Mucosa of rectum (tissue), 2 donors: ENCODE data around the gene RNFT2.

ENCODE experiments used
- H3K27ac ChIP-seq, 2 donors: one replicate each; pipeline ENCODE4 v1.7.0; 2013; ENCODE audit warnings: inconsistent platforms in 2 of 2, low read depth in 2 of 2, low read length in 2 of 2
- H3K27me3 ChIP-seq, 2 donors: one replicate each; pipeline ENCODE4 v1.7.0; 2013; ENCODE audit warnings: low read length in 2 of 2; ENCODE audit not compliant: control insufficient read depth in 2 of 2, insufficient read depth in 2 of 2
- H3K36me3 ChIP-seq, 2 donors: one replicate each; pipeline ENCODE4 v1.7.0; 2013; ENCODE audit warnings: low read length in 2 of 2; ENCODE audit not compliant: control insufficient read depth in 2 of 2, insufficient read depth in 2 of 2
- H3K4me1 ChIP-seq, 2 donors: one replicate each; pipeline ENCODE4 v1.7.0; 2013; ENCODE audit warnings: low read length in 2 of 2, mild to moderate bottlenecking in 1 of 2; ENCODE audit not compliant: control insufficient read depth in 2 of 2, insufficient read depth in 2 of 2
- H3K4me3 ChIP-seq, 2 donors: one replicate each; pipeline ENCODE4 v1.7.0; 2013; ENCODE audit warnings: low read length in 2 of 2
- H3K9ac ChIP-seq, 2 donors: one replicate each; pipeline ENCODE4 v1.7.0; 2013; ENCODE audit warnings: low read length in 2 of 2, low read depth in 1 of 2, mild to moderate bottlenecking in 1 of 2
- H3K9me3 ChIP-seq, 2 donors: one replicate each; pipeline ENCODE4 v1.7.0; 2013; ENCODE audit warnings: low read length in 2 of 2; ENCODE audit not compliant: control insufficient read depth in 2 of 2
- donor health status: healthy.
- donor health status: Normal muscosa, but diverticular disease.

RNFT2 gene

DNA sequence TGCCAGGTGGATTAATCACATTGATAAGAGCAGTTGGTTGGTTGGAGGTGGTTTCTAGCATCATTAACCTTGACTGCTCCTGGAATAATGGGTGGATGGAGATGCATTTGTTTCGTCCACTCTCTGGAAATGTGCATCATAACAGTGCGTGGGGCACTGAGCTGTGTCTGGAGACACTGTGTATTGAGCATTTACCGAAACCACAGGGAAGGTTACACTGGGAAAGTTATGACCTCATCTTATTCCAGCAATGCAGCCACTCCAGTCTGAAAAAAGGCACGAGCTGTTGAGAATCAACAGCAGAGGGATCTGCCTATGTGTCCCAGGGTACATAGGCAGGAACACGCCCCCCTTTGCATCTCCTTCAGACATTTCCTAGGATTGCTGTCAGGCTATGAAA lies 27.2 kb downstream of the RNFT2 start:
- Histone ChIP-seq H3K9me3 (no peaks in the 10 kb centered on the region), H3K4me1 (no peaks in the 10 kb centered on the region), H3K27me3 (no peaks in the 10 kb centered on the region), H3K9ac (no peak overlapping the region), H3K36me3 (no peaks in the 10 kb centered on the region), H3K27ac (no peak overlapping the region), H3K4me3 (no peak overlapping the region)

GRCh38 chr12:116766285-116766684 lies 28.2 kb downstream of the RNFT2 start:
- Histone ChIP-seq H3K4me3 (no peak overlapping the region), H3K27ac (no peak overlapping the region), H3K27me3 (no peaks in the 10 kb centered on the region), H3K9ac (no peak overlapping the region), H3K9me3 (no peaks in the 10 kb centered on the region), H3K36me3 (no peaks in the 10 kb centered on the region), H3K4me1 (no peaks in the 10 kb centered on the region)

DNA sequence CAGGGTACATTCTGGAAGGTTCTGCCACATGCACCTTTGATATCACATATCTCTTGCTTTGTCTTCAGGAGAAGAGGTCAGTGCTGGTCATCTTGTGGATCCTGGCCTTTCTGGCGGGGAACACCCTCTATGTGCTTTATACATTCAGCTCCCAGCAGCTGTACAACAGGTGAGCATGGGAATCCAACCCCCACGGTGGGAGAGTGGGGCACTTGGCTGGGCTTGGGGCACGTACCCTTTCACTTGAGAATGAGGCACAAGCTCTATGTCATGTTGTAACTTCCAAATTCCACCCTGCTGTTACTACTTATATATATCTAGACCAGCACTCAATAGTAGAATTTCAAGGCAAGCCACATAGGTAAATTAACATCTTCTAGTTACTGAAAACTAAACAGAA lies 28.6 kb downstream of the RNFT2 start:
- Histone ChIP-seq H3K27ac (no peak overlapping the region), H3K27me3 (no peaks in the 10 kb centered on the region), H3K4me3 (no peak overlapping the region), H3K9me3 (no peaks in the 10 kb centered on the region), H3K9ac (no peak overlapping the region), H3K4me1 (no peaks in the 10 kb centered on the region), H3K36me3 (no peaks in the 10 kb centered on the region)

DNA sequence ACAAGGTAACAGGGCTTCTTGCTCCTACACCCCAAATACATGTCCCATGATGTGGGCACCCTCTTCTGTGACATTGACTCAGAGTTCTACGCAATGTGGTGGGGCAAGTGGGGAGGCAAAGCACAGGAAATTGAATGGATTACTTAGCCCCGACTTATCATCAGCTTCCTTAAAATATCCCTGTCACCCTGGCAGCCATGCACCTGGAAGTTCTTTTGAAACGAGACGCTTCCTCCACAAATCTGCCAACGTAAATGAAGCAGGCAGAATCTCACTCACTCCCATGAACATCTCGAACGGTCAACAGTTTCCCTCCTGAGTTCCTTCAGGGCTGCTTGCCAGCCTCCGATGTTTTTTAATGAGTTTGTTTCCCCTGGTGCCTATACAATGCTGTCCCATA lies 33.5 kb downstream of the RNFT2 start:
- no peak overlapping the region for H3K27ac ChIP-seq
- no peaks in the 10 kb centered on the region for H3K9me3 ChIP-seq
- H3K27me3 ChIP-seq, result no peaks in the 10 kb centered on the region
- H3K36me3 ChIP-seq, result no peaks in the 10 kb centered on the region
- no peaks in the 10 kb centered on the region for H3K4me1 ChIP-seq
- H3K9ac ChIP-seq, result no peak overlapping the region
- H3K4me3 ChIP-seq, result no peak overlapping the region

DNA sequence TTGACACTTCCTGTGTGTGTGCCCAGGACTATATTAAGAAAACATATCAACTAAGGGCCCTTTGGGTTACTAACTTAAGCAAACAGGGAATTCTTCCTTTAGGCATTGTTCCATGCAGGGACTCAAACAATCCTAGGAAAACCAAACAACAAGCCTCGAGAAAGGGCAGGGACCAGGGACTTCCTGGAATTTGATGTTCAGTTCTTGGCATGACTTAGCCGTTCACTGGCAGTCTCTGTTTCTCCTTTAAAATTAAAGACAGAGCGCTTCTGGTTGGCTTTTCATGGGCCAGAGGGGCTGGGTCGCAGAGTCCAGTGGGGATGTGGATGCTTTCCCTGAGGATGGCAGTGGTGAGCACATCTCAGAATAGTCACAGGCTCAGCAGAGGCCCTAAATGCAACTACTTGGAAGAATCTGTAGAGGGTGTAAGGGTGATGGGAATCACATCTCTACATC lies 35.2 kb downstream of the RNFT2 start:
- Histone ChIP-seq H3K9me3 (no peaks in the 10 kb centered on the region), H3K9ac (no peak overlapping the region), H3K27ac (no peak overlapping the region), H3K4me1 (no peaks in the 10 kb centered on the region), H3K27me3 (no peaks in the 10 kb centered on the region), H3K4me3 (no peak overlapping the region), H3K36me3 (no peaks in the 10 kb centered on the region)

DNA sequence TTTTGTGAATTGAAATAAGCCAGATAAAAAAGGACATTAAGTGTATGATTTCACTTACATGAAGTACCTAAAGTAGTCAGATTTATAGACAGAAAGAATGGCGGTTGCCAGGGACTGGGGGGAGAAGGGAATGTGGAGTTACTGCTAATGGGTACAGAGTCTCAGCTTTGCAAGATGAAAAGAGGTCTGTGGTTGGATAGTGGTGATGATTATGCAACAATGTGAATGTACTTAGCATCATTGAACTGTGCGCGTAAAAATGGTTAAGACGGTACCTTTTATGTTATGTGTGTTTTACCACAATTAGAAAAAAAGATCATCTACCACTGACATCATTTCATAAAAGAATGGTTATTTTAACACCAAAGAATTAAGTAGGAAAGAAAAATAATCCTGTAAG lies 35.9 kb downstream of the RNFT2 start:
- H3K9me3 ChIP-seq, result no peaks in the 10 kb centered on the region
- no peaks in the 10 kb centered on the region for H3K36me3 ChIP-seq
- no peaks in the 10 kb centered on the region for H3K27me3 ChIP-seq
- no peak overlapping the region for H3K9ac ChIP-seq
- no peak overlapping the region for H3K27ac ChIP-seq
- H3K4me3 ChIP-seq, result no peak overlapping the region
- H3K4me1 ChIP-seq, result no peaks in the 10 kb centered on the region

DNA sequence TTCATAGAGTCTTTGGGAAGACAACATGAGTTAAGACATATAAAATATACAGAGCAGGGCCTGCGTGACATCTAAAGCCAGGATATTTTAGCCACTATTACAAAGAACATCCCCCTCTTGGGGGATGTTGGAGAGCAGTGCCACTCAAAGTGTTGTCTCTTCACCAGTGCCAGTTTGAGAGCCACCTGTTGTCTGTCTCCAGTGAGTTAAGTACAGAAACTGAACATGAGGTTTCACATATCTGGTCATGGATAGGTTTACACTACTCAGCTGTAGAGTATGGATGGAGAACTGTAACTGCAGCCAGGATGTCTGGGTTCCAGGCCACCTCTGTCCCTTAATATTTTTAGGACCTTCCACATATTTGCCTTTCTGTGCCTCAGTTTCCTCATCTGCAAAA lies 39.1 kb downstream of the RNFT2 start:
- Histone ChIP-seq H3K27ac (no peak overlapping the region), H3K9me3 (no peaks in the 10 kb centered on the region), H3K9ac (no peak overlapping the region), H3K36me3 (no peaks in the 10 kb centered on the region), H3K4me3 (no peak overlapping the region), H3K27me3 (no peaks in the 10 kb centered on the region), H3K4me1 (no peaks in the 10 kb centered on the region)

GRCh38 chr12:116779597-116779996 lies 41.5 kb downstream of the RNFT2 start:
- no peak overlapping the region for H3K4me3 ChIP-seq
- no peak overlapping the region for H3K27ac ChIP-seq
- H3K9me3 ChIP-seq, result no peaks in the 10 kb centered on the region
- H3K36me3 ChIP-seq, result no peaks in the 10 kb centered on the region
- no peak overlapping the region for H3K9ac ChIP-seq
- H3K27me3 ChIP-seq, result no peaks in the 10 kb centered on the region
- H3K4me1 ChIP-seq, result no peaks in the 10 kb centered on the region

DNA sequence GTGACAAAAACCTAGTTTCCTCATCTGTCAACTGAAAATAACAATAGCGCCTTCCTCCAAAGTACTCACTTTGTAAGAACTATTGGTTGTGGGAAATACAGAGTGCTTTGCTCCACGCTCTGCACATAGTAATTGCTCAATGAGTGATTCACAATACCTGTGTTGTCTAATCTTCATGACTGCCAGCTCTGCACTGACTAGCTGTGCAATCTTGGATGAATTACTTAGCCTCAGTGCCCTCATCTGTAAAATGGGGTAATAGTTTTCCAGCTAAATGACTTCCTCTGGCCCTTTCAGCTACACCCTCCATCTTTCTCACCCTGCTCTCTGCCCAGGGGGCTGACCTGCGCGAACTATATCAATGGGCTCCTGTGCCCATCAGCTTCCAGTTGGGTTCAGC lies 42.8 kb downstream of the RNFT2 start:
- Histone ChIP-seq H3K36me3 (no peaks in the 10 kb centered on the region), H3K9me3 (no peaks in the 10 kb centered on the region), H3K27ac (no peak overlapping the region), H3K4me3 (no peak overlapping the region), H3K9ac (no peak overlapping the region), H3K27me3 (no peaks in the 10 kb centered on the region), H3K4me1 (no peaks in the 10 kb centered on the region)

DNA sequence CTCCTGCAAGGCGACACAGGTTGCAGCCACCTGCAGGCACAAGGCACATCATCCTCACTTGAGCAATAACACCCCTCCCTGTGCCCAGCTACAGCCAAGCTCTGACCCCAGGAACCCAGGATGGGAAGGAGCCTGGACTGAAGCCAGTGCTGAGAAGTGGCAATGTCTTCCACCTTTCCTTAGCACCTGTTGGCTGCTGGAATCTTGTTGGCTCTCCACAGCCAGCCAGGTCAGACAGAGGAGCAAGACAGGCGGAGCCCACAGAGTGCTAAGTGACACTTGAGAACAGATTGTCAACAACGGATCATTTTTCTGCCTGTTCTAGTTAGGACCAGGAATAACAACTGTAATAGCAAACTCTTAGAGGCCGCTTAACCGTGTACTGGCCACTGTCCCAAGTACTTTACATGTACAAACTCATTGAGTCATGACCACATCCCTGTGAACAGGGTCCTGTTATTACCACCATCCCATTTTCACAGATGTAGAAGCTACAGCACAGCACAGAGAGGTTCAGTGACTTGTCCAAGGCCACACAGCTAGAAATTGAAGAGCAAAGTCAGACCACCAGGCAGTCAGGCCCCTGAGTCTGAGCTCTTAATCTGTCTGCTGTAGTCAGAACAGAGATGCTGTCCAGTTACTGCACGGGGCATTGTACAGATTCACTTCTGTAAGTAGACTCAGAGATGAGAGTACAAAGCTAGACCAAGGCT lies 45.6 kb downstream of the RNFT2 start:
- Histone ChIP-seq H3K36me3 (no peaks in the 10 kb centered on the region), H3K27me3 (no peaks in the 10 kb centered on the region), H3K4me3 (no peak overlapping the region), H3K27ac (no peak overlapping the region), H3K4me1 (no peaks in the 10 kb centered on the region), H3K9me3 (no peaks in the 10 kb centered on the region), H3K9ac (no peak overlapping the region)

- Histone ChIP-seq H3K4me3 (no peak overlapping the region), H3K9ac (no peak overlapping the region), H3K36me3 (no peaks in the 10 kb centered on the region), H3K27ac (no peak overlapping the region), H3K9me3 (no peaks in the 10 kb centered on the region), H3K4me1 (no peaks in the 10 kb centered on the region), H3K27me3 (no peaks in the 10 kb centered on the region)
Measured at GRCh38 chr12:116784238-116784612, 46.1 kb downstream of the RNFT2 start.
